ENCODE results near the gene SPDYE3. TPM values are rescaled to one million over a fixed set of nuclear protein-coding genes. Genes with fewer than 3 reads are reported as not detected.

Gene SPDYE3
- total RNA-seq, 1 donor from 2014 or later, result not detected

- intact Hi-C loops (cut with micrococcal nuclease), result loop anchor here (5.0 kb wide), 1 partner anchor 38 kb away; no protein-coding TSS in a partner anchor
These were observed 61.6 kb downstream of the SPDYE3 start for GRCh38 chr7:100369105-100369504.

GRCh38 chr7:100370303-100370702 lies 62.8 kb downstream of the SPDYE3 start:
- intact Hi-C loops (cut with micrococcal nuclease), result no loop called here

- intact Hi-C loops (cut with micrococcal nuclease), result no loop called here
These were observed 63.2 kb downstream of the SPDYE3 start for GRCh38 chr7:100370746-100371145.

GRCh38 chr7:100371561-100372171 lies 64.2 kb downstream of the SPDYE3 start:
- intact Hi-C loops (cut with micrococcal nuclease), result no loop called here

Other genes with a start within 250 kb of the SPDYE3 start
- gene ZNF3, start 226.0 kb upstream of the SPDYE3 start, total RNA-seq, result 28.0 and 28.3 TPM in 2 replicates
- gene COPS6, start 218.7 kb upstream of the SPDYE3 start, total RNA-seq, result 95.2 and 110 TPM in 2 replicates
- 257 and 262 TPM in 2 replicates for gene MCM7, start 206.3 kb upstream of the SPDYE3 start, total RNA-seq
- 10.7 and 12.0 TPM in 2 replicates for gene AP4M1, start 206.1 kb upstream of the SPDYE3 start, total RNA-seq
- 67.1 and 69.0 TPM in 2 replicates for gene TAF6, start 188.3 kb upstream of the SPDYE3 start, total RNA-seq
- 37.0 and 39.5 TPM in 2 replicates for gene CNPY4, start 188.1 kb upstream of the SPDYE3 start, total RNA-seq
- gene MBLAC1, start 180.7 kb upstream of the SPDYE3 start, total RNA-seq, result 5.0 and 6.0 TPM in 2 replicates
- 150 and 161 TPM in 2 replicates for gene LAMTOR4, start 158.8 kb upstream of the SPDYE3 start, total RNA-seq
- gene TRAPPC14, start 149.0 kb upstream of the SPDYE3 start, total RNA-seq, result 58.1 and 61.1 TPM in 2 replicates
- gene GAL3ST4, start 139.1 kb upstream of the SPDYE3 start, total RNA-seq, result 2.8 and 3.0 TPM in 2 replicates
- gene GPC2, start 130.3 kb upstream of the SPDYE3 start, total RNA-seq, result 4.4 and 5.6 TPM in 2 replicates
- gene STAG3, start 129.8 kb upstream of the SPDYE3 start, total RNA-seq, result 33.0 and 38.3 TPM in 2 replicates
- gene PVRIG, start 87.8 kb upstream of the SPDYE3 start, total RNA-seq, result 69.1 and 72.8 TPM in 2 replicates
- 82.4 and 84.7 TPM in 2 replicates for gene PILRB, start 50.4 kb downstream of the SPDYE3 start, total RNA-seq
- 11.7 and 11.8 TPM in 2 replicates for gene PILRA, start 65.8 kb downstream of the SPDYE3 start, total RNA-seq
- 1.8 and 2.4 TPM in 2 replicates for gene ZCWPW1, start 121.0 kb downstream of the SPDYE3 start, total RNA-seq
- 42.3 and 43.4 TPM in 2 replicates for gene MEPCE, start 122.1 kb downstream of the SPDYE3 start, total RNA-seq
- 60.9 and 61.5 TPM in 2 replicates for gene PPP1R35, start 128.8 kb downstream of the SPDYE3 start, total RNA-seq
- gene SPACDR, start 156.6 kb downstream of the SPDYE3 start, total RNA-seq, result 2.5 and 2.9 TPM in 2 replicates
- gene TSC22D4, start 171.5 kb downstream of the SPDYE3 start, total RNA-seq, result 118 and 125 TPM in 2 replicates
- gene NYAP1, start 176.2 kb downstream of the SPDYE3 start, total RNA-seq, result 0.12 TPM in 1 of 2 replicates, not detected in the other
- 58.0 and 62.3 TPM in 2 replicates for gene AGFG2, start 231.5 kb downstream of the SPDYE3 start, total RNA-seq

All from T-helper 1 cell treated with Interleukin-12 subunit alpha and Interleukin-12 subunit beta and Interleukin-4 antibody, amounts not matched to agents 30 ng/mL and 1 ng/mL, for 36 hours (primary cell).